SH-SY5Y (cell line): ENCODE results near the gene ABCA3.

Experiments
- GATA2 ChIP-seq: IDR thresholded peaks from 2 replicates; pipeline ENCODE4 v1.6.1; 2011; ENCODE audit warnings: mild to moderate bottlenecking, low read depth, low read length
- GATA3 ChIP-seq: IDR thresholded peaks from 2 replicates; pipeline ENCODE4 v1.6.1; 2011; ENCODE audit warnings: low read depth, mild to moderate bottlenecking, low read length, moderate library complexity

ABCA3 gene

DNA sequence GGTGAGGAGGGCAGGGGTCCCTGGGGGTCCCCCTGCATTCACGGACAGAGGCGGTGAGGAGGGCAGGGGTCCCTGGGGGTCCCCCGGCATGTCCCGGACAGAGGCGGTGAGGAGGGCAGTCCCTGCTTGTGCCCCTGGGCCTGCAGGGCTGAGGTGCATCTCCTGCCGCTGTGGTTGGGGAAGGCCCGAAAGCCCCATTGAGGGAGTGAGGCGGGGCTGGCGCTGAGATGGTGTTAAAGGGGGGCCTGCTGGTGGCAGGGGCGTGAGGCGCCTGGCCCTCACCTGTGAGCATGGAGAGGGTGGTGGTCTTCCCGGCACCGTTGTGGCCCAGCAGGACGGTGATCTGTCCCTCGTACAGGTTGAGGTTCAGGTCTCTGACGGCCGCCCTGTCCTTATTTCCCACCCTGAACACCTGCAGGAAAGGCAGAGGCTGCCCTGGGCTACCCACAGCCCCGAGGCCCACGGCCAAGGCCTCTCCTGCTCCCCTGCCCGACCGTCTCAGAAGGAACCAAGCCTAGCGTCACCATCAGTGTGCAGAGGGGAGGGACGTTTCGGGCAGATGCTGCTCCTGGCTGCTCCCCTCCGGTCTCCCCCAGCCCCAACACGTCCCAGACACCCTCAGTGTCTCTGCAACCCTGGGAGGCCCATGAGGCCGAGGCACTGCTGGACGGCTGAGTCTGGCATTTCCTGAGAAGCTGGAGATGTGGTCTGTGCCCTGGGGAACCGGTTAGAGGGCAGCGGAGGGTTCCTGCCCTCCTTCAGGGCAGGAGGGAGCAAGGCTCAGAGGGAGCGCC lies 41.2 kb downstream of the ABCA3 start:
- TF ChIP-seq GATA2 (no peak), GATA3 (no peak)

DNA sequence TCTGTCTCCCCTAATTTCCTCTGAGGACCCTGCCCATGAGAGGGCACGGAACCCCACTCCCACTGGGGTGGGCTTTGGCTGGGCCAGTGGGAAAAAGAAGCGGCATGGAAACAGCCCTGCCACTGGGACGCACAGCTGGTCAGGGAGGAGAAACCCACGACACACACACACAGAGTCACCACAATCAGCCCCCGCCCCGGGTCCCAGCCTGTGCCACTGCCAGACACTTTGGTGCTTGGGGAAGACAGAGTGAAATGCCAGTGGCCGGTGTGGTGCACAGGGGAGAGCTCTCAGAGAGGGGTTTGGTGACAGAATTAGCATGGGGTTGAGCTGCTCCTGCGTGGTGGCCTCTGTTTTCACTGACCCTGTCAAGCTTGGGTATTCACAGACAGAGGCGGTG lies 41.9 kb downstream of the ABCA3 start:
- no peak for TF ChIP-seq GATA2
- no peak for TF ChIP-seq GATA3

DNA sequence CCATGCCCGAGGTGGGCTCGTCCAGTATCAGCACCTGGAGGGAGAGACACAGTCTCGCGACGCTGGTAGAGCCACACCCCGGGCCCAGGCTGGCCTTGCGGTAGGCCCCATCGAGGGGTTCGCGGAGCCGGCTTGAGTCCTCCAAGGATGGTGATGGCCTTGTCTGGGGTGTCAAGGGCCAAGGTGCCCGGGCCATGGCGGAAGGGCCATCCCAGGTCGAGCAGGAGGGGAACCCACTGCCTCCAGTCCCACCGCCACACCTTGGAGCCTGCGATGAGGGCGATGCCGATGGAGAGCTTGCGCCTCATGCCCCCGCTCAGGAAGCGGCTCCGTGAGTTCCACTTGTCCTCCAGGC lies 43.0 kb downstream of the ABCA3 start:
- TF ChIP-seq GATA2 (no peak), GATA3 (no peak)

DNA sequence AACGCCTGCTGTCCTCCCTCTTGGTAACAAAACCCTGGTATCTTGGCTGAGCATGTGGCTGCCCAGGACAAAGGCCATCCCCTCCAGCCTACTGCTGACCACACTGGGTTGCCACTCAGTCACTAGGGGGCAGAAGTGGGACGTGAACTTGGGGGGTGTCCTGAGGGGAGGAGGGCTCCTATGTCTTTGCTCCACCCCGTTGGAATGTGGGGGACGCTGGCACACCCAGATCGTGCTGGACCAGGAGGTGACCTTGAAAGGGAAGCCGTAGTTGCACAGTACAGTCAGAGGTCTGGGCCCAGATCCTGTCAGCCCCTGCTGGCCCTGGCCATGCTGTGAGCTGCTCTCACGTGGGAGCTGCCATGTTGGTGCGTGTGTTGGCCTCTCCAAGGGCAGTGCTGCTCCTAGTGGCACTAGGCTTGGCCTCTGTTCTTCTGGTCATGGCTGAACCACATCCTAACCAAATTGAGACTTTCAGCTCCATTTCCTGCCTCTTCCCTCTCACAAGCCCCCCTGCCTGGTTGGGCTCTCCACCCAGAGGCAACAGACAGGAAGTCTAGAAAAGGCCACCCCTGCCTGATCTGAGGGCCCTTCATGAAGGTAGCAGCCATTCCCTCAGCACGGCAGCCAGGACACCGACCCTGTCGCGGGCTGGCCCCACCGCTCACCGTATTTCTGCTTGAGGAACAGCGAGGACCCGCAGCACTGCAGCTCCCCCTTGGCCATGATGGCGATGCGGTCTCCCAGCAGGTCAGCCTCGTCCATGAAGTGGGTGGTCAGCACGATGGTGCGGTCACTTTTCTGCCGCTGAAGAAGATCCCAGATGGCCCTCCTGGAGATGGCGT lies 43.6 kb downstream of the ABCA3 start:
- TF ChIP-seq GATA3 (no peak), GATA2 (no peak)

DNA sequence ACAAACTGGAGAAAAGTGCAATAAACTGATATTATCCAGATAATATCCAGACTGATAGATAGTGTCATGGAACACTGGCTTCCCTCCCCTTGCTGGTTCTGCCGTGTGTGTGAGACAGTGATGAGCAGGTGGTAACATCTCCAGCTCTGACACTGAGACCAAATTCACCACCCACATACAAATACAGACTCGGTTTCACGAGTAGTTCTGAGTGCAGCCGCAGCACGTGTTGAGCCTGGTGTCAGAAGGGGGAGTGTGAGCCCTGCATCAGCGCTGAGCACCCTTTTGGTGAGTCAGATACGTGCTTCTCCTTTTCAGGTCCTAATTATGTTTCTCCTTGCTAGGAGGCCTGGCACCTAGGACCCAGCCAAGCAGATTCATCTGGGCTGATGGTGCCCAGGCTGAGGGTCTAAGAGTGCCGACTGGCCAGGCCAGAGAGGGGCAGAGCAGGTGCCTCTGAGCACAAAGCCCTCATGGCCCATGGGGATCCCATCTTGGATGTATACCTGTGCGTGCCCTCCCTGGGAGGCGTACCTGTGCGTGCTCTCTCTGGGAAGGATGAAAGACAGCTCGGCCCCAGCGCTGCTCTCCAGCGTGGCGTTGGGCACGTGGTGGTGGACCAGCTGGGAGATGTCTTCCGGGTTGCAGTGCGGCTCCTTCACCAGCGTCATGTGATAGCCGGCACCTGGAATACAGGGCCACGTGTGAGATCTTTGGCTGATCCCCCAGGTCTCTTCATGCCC lies 45.3 kb downstream of the ABCA3 start:
- TF ChIP-seq GATA2 (no peak), GATA3 (no peak)

DNA sequence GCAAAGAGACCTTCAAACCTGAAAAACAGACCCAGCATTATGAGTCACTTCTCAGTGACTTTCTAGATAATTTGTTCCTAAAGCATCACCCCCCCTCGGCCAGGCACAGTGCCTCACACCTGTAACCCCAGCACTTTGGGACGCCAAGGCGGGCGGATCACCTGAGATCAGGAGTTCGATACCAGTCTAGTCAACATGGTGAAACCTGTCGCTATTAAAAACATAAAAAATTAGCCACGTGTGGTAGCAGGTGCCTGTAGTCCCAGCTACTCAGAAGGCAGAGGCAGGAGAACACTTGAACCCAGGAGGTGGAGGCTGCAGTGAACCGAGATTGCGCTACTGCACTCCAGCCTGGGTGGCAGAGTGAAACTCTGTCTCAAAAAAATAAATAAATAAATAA lies 48.3 kb downstream of the ABCA3 start:
- TF ChIP-seq GATA3 = no peak
- no peak for TF ChIP-seq GATA2

DNA sequence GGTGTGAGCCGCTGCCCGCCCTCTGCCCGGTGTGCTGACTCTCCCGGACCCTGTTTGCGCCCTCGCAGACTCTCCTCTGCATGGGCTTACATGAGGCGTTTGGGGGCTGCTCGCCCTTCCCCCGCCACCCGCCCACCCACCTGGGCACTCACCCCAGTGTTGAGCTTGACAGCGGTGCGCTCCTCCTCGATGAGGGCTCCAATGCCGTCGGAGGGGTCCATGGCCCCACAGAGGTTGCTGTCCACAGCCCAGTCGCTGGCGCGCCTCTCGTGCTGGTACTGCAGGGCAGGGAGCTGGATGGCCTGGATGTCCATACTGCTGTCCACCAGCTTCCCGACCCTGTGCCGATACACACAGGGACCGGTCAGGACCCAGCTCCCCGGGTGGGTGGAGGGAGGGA lies 51.2 kb downstream of the ABCA3 start:
- TF ChIP-seq GATA3 (no peak), GATA2 (no peak)

DNA sequence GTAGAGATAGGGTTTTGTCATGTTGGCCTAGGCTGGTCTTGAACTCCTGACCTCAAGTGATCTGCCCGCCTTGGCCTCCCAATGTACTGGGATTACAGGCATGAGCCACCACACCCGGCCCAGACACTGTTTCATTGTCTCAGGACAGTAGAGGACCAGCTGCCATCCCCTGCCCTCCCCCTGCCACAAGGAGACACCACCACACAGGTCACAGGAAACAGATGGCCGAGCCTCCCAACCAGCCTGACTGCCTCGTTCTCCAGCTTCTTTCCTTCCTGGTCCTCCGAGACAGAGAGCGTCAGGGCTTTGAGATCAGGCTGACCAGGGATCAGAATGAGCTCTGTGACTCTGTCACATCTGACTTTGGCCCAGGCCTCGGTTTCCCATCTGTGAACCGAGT lies 51.8 kb downstream of the ABCA3 start:
- TF ChIP-seq GATA2 = no peak
- TF ChIP-seq GATA3 = no peak

DNA sequence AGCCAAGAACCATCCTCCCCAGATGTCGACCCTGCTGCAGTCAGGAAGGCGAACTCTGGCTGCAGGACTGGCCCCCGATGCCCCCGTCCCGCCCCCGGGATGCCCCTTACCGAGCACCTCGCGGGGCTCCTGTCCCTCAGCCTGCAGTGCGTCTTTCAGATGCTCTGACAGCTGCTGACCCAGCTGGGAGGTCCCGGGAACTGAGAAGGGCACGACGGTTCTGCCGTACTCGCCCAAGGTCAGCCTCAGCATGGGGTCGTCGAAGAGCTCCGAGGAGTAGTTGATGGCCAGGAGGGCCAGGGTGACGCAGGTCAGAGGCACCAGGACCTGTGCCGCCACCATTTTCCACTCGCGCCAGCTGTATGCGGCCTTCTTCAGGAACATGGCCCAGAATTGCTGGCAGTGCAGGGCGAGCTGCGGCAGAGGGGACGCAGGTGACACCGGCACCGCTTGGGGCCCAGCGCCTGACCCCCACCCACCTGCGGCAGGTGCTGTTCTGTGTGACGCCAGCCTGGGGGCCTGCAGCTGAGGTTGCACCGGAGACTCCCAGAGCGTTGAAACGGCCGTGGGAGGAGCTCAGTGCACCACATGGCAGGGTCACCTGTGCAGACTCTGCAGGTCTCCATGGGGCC lies 52.5 kb downstream of the ABCA3 start:
- TF ChIP-seq GATA2 (no peak), GATA3 (no peak)

DNA sequence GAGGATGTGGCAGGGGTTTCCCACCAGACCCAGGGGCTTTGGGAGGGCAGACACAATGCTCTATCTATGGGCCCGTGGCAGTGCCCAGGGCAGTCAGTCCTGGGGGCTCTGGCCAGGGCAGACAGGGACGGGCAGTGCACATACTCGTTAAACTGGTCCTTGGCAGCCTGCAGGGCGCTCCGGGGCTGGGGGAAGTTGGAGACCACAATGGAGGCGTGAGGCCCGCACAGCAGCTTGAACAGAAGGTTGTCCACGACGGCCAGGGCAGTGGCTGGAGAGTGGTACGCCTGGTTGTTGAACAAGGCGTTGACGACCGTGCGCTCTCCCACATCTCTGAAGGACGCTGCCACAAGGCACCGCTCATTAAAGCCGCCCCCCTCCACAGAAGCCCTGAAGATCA lies 54.0 kb downstream of the ABCA3 start:
- TF ChIP-seq GATA3 (no peak), GATA2 (no peak)

DNA sequence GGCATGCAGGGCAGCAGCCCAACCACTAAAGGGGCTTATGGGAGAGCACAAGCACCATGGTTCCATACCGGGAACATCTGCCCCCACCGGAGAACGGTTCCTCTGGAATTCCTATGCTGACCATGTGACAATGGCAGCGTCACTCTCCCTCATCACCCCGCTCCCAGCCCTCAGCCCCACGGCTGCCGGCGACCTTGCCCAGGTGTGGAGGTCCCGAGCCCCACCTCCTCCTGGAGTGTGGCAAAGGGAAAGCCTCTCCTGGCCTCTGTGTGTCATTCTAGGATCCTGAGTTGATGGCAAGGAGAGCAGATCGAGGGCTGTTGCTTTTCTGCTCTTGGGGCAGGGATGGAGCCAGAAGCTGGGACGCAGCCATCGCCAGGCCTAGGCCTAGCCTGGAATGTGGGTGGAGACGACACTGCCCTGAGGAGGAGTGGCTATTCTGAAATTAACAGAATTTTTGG lies 54.8 kb downstream of the ABCA3 start:
- no peak for TF ChIP-seq GATA2
- TF ChIP-seq GATA3 = no peak

DNA sequence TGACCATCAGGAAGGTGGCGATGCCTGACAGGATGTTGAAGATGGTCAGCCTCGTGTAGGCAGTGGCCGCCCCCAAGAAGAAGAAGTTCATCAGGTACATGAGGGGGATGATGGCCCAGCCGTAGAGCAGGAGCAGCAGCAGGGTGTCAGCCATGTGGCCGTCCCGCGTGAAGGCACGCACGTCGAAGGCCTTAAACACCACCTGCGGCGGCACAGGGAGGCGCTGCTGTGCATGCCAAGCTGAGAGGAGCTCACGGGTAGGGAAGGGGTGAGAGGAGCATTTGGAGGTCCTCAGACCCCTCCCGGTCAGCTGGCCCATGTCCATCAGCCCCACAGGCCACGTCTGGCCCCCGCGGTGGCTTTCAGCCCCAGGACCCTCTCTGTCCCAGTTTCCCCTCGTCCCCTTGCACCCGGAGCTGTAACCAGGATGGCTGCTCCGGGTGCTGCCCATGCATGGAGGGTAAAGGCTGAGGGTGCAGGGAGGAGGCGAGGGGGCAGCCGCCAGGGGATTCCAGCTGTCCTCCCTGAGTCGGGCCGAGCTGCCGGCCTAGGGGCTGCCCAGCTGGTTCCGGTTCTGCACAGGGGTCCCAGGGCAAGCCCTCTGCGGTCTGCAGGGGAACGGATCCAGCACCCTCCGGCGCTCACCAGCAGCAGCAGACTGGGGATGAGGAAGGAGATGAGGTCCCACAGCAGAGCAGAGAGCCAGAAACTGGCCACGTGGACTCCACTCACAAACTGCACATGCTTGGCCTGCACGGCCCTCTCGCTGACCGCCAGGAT lies 55.5 kb downstream of the ABCA3 start:
- TF ChIP-seq GATA3 (no peak), GATA2 (no peak)

DNA sequence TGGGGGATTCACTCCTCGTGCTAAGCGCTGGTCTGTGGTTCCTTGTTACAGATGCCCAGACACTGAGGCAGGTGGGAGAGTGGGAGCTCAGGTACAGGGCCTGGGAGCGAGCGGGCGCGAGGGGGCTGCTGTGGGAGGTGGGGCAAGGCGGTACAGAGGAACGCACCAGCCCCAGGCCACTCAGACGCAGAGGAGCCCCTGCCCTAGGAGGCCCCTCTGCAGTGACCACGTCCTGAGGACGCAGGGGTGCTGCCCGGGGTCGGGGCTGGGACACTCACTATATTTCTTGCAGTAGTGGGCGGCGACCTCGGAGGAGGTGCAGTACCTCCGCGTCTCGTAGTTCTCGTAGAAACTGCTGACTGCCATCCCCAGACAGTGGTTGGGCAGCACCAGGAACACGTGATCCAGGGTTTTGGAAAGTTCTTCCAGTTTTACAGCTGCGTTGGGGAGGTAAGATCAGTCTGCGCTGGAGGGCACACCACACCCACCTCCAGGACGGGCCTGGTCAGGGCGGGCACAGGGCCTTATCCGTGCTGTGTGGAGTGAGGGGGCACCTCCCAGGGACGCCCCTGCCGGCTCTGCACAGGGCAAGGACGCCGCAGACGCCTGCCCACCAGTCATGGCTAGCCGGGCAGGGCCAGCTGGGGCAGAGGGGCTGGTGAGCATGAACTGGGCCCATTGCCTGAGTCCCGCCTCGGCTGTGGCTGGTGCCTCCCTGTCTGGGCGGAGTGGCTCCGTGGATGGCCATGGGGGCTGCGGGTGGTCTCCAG lies 56.3 kb downstream of the ABCA3 start:
- TF ChIP-seq GATA2 (no peak), GATA3 (no peak)
